ENCODE data around the gene PRR15.
A peak's percentile ranks its signal among the peaks of the same experiment; 100 is the strongest.

PRR15 gene

GRCh38 chr7:29572558-29572957 lies 8.9 kb downstream of the PRR15 start:
- DNase-seq = no peak

GRCh38 chr7:29573567-29573966 lies 9.9 kb downstream of the PRR15 start:
- no peak for DNase-seq

GRCh38 chr7:29574659-29575058 lies 11.0 kb downstream of the PRR15 start:
- peak; percentile 49 for DNase-seq

DNA sequence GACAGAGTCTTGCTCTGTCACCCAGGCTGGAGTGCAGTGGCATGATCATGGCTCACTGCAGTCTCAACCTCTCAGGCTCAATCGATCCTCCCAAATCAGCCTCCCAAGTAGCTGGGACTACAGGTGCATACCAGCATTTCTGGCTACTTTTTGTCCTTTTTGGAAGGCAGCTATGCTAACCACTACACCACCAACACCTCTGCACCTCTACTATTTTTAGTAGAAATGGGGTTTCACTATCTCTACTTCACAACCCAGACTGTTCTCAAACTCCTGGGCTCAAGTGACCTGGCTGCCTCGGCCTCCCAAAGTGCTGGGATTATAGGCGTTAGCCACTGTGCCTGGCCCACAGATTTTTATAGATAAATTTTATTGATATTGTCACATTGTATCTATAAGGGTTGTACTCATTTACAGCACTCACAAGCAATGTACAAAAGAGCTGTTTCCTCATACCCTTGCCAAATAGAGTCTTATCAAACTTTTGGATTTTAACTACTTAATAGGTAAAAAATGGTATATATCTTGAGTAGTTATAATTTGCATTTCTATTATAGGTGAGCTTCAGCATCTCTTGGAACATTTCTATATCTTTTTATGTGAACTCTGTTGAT lies 23.7 kb downstream of the PRR15 start:
- no peak for DNase-seq

GRCh38 chr7:29588212-29588611 lies 24.6 kb downstream of the PRR15 start:
- DNase-seq = no peak

- DNase-seq = peak; percentile 71
These were observed 25.5 kb downstream of the PRR15 start for GRCh38 chr7:29588900-29589696.

- DNase-seq = no peak
These were observed 29.2 kb downstream of the PRR15 start for GRCh38 chr7:29592866-29593265.

GRCh38 chr7:29593459-29593858 lies 29.8 kb downstream of the PRR15 start:
- DNase-seq = no peak

DNA sequence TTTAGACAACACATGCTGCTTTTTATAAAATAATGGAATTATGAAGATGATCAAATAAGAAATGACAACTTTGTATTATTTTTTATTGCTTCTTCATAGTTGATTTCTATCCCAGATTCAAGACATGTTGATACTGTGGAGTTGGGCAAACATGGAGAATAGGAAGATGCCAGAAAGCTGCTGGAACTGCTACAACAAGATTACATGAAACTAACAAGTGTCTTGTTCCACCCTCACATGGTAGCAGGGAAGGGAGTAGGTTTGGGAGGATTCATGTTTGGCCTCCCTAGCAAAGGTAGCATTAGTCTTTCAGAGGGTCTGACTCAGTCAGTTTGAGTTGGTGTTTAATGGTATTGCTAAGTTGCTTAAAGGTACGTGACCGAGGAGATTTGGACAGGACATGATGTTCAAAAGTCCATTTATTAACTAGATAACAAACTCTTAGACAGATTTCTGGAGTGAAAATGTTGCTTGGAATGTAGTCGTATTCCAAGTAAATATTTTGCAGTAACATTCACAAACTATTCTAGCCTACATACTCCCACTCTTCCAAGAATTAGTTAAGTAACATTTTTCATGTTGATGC lies 33.1 kb downstream of the PRR15 start:
- no peak for DNase-seq

DNA sequence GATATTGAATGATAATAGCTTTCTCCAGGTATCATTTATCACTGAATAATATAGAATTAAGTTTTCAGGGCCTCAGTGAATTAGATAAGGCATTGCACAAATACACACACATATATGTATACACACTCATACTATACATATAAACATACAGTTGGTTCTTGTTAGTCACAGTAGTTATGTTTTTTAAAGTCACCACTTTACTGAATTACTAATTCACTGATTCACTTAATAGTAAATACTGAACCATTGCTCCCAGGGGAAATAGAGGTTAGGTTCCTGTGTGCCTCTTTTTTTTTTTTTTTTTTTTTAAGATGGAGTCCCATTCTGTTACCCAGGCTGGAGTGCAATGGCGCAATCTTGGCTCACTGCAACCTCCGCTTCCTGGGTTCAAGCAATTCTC lies 33.6 kb downstream of the PRR15 start:
- no peak for DNase-seq

DNA sequence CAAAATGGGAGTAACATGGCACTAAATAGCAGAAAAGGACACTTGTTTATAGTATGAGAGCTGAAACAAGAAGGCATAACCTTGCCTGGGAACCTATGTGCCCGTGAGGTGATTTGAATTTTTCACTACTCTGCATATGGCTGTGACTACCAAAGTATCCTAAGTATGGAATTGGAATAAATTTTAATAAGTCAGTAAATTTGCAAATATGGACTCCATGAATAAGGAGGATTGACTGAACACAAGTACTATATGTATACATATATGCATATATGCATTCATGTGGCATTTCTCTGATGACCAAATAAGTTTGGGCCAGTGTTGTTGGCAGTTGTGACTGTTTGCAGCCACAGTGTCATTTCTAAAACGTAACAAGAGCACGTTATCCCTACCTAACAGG lies 34.5 kb downstream of the PRR15 start:
- DNase-seq = no peak

- no peak for DNase-seq
These were observed 35.0 kb downstream of the PRR15 start for GRCh38 chr7:29598613-29599012.

DNA sequence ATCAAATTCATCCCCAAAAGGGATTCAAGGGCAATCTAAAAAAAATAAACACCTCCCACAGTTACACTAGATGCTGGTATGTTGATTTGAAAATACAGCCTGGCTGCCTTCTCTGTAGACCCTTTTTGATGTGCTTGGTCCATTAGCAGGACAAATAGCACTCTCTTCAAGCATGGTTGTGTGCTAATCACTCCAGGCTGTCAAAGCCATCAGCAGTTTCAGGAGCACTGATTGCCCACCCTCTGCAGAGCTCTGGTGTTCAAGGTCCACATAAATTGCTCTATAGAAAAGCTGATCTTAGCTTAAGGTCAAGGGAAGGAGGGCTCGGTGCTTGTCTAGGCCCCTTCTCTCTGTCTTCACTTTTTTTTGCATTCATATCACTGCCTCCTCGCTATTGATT lies 35.4 kb downstream of the PRR15 start:
- no peak for DNase-seq

DNA sequence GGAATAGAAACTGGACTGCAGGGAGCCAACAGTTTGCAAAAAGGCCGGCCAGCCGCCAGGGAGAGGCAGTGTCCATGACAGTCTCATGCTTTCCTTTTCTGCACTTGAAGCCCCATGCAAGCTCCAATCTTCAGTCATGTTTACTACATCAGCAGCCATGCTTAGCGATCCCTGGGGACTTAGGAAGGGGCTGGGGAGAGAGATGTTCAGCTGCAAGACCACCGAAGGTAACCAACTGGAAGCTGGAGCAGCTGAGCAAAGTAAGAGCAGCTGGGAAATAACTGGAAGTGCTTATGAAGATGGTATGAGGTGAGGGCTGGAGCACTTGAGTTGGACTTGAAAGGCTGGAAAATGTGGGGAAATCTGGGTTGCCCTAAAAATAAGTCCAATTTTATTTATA lies 37.0 kb downstream of the PRR15 start:
- DNase-seq = no peak

GRCh38 chr7:29604052-29604451 lies 40.4 kb downstream of the PRR15 start:
- no peak for DNase-seq

DNA sequence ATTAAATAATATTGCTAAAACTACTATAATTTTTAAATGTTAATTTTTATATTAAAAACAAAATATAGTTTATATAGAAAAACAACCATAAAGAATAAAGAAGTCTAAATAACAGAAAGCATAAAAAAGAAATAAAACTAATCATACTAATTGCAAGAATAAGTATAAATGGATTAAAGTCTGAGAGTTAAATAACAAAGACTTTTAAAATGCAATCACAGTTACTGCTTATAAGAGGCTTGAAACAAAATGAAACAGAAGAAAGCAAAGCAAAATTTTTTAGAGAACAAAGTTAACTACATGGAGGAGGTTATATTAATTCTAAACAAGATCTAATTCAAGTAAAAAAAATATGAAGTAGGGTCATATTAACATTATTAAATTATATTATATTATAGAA lies 41.1 kb downstream of the PRR15 start:
- no peak for DNase-seq

- DNase-seq = no peak
These were observed 42.0 kb downstream of the PRR15 start for GRCh38 chr7:29605671-29606070.

- DNase-seq = peak; percentile 30
These were observed 42.7 kb downstream of the PRR15 start for GRCh38 chr7:29606287-29606721.

- DNase-seq = no peak
These were observed 43.2 kb downstream of the PRR15 start for GRCh38 chr7:29606830-29607229.

DNA sequence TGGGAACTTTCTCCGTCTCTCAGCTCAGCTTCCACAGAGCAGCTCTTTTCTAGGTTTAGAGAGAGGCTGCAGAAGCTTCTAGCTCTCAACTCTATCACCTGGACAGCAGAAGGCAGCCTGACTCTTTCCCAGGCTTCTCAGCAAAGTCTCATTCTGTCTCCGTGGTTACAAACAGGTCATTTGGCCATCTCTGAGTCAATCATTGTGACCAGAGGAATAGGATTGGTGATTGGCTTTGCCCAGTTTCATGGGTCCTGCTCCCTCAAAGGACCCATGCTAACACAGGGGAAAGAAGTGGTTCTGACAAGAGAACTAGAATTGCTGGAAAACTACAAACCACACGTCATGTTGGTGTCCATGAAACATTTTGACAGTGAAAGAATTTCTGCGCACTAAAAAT lies 43.6 kb downstream of the PRR15 start:
- DNase-seq = no peak

DNA sequence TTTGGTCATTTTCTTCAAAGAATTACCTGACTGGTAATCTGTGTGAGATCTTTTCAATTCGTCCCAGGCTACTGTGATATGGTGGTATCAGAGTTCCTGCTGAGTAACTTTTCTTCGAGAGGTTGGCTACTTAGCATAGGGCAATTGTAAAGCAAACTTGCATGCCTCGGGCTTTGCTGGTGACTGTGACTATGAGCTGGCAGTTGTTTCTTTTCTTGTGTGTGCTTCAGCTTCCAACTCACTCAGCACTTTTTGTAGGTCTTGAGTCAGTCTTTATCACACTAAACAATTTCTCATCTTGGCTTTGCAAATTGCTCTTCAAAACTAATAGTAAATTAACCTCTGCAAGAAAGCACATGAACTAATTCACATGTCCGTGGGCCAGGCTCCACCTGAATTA lies 44.3 kb downstream of the PRR15 start:
- DNase-seq = no peak

- peak; percentile 35 for DNase-seq
These were observed 45.8 kb downstream of the PRR15 start for GRCh38 chr7:29609162-29610037.

GRCh38 chr7:29610086-29610485 lies 46.5 kb downstream of the PRR15 start:
- no peak for DNase-seq

All from OCI-M1 (cell line).